Measurements from ENCODE around the gene TGFBR3.

GRCh38 chr1:91796390-91796654 is 89.6 kb downstream of the TGFBR3 start:
- TF ChIP-seq NR1H2 (CRISPR knock-in tag; IDR thresholded peaks at IDR 0.05; ENCODE audit: borderline replicate concordance, low read depth) (no peak), SRSF9 (IDR thresholded peaks at IDR 0.05; ENCODE audit: borderline replicate concordance, insufficient read depth, low read depth, low read length, poor library complexity, severe bottlenecking) (no peak), CTCF (CRISPR knock-in tag; IDR thresholded peaks at IDR 0.05) (no peak), HCFC1 (IDR thresholded peaks at IDR 0.05; ENCODE audit: low read depth, low read length) (no peak), TAF1 (CRISPR knock-in tag; IDR thresholded peaks at IDR 0.05) (no peak), KMT2B (CRISPR knock-in tag; IDR thresholded peaks at IDR 0.05) (no peak), ZFP82 (CRISPR knock-in tag; IDR thresholded peaks at IDR 0.05; ENCODE audit: borderline replicate concordance) (no peak), USF2 (IDR thresholded peaks at IDR 0.05; ENCODE audit: low read depth, low read length) (no peak), USF2 (CRISPR knock-in tag; IDR thresholded peaks at IDR 0.05; ENCODE audit: borderline replicate concordance) (no peak), ZBTB33 (CRISPR knock-in tag; IDR thresholded peaks at IDR 0.05) (no peak), ISX (CRISPR knock-in tag; conservative IDR thresholded peaks at IDR 0.05) (no peak)
